Left lobe of liver (tissue), 2 donors: ENCODE measurements around the gene PTCRA. TPM values are rescaled to one million over a fixed set of nuclear protein-coding genes. Genes with fewer than 3 reads are reported as not detected.
"Not testable (repeated sequence)": the region's sequence is repeated elsewhere in the genome, so short reads cannot be mapped to it uniquely, and the experiment has no call there.

Experiments
- ATAC-seq: fragments of 200-7000 bp; cut with Tn5 transposase; one replicate; pipeline ENCODE4 v1.9.1; 2020; ENCODE audit warnings: mild to moderate bottlenecking, moderate library complexity
- DNase-seq: peaks from one replicate; pipeline ENCODE4 v3.0.0-alpha.2; 2020; ENCODE audit warnings: low spot score
- total RNA-seq: library from RNA; stranded (reverse); gene quantifications from one replicate; pipeline ENCODE4 v1.2.1, GENCODE V29; 2021
- donor health status: DM: no; HTN: no; CAD: no; lungs with moderate emphysema.
- donor health status: DM: no; HTN: yes; CAD: no.

The PTCRA gene
- not detected for total RNA-seq

GRCh38 chr6:42915732-42916131 is at the start of gene PTCRA:
Gene PTCRA, plus strand, starts transcription at chr6:42916053. Its CDS starts 17 bp downstream, at chr6:42916070.
- no peak for DNase-seq

GRCh38 chr6:42870145-42870936 is 45.5 kb upstream of the PTCRA start:
- ATAC-seq (no peak), DNase-seq (no peak)

More at GRCh38 chr6:42915732-42916131, at the start of gene PTCRA:
- no peak for ATAC-seq

- DNase-seq (no peak), ATAC-seq (no peak)
These were observed 44.1 kb upstream of the PTCRA start for GRCh38 chr6:42871711-42872110.

GRCh38 chr6:42873313-42873712 is 42.5 kb upstream of the PTCRA start:
- no peak for DNase-seq
- no peak for ATAC-seq

- peak; percentile 38 for ATAC-seq
- no peak for DNase-seq
These were observed 38.2 kb upstream of the PTCRA start for GRCh38 chr6:42877695-42878094.

- ATAC-seq (peak; percentile 92), DNase-seq (peak; percentile 89)
These were observed 36.2 kb upstream of the PTCRA start, which contains the start of gene RPL7L1 for GRCh38 chr6:42879372-42880239. Gene RPL7L1, plus strand, starts transcription at chr6:42879616. Its CDS starts 295 bp downstream, at chr6:42879911.

- DNase-seq, ATAC-seq: not testable (repeated sequence)
These were observed 35.5 kb upstream of the PTCRA start for GRCh38 chr6:42880240-42880817.

GRCh38 chr6:42880871-42881270 is 35.0 kb upstream of the PTCRA start:
- not testable (repeated sequence) for DNase-seq, ATAC-seq

- ATAC-seq, result no peak
- no peak for DNase-seq
These were observed 30.2 kb upstream of the PTCRA start for GRCh38 chr6:42885702-42886101.

- DNase-seq, ATAC-seq: not testable (repeated sequence)
These were observed 27.7 kb upstream of the PTCRA start for GRCh38 chr6:42888201-42888600.

- DNase-seq (no peak), ATAC-seq (no peak)
These were observed 26.0 kb upstream of the PTCRA start for GRCh38 chr6:42889815-42890214.

GRCh38 chr6:42890311-42891198 is 25.3 kb upstream of the PTCRA start:
- peak; percentile 98 for ATAC-seq
- DNase-seq, result peak; percentile 95

- ATAC-seq (no peak), DNase-seq (no peak)
These were observed 24.6 kb upstream of the PTCRA start for GRCh38 chr6:42891199-42891722.

GRCh38 chr6:42894041-42894828 is 21.6 kb upstream of the PTCRA start:
- DNase-seq, ATAC-seq: not testable (repeated sequence)

GRCh38 chr6:42896178-42896719 is 19.6 kb upstream of the PTCRA start:
- ATAC-seq (no peak), DNase-seq (no peak)

GRCh38 chr6:42898891-42899361 is 16.9 kb upstream of the PTCRA start:
- DNase-seq (peak; percentile 68), ATAC-seq (no peak)

- ATAC-seq (no peak), DNase-seq (no peak)
These were observed 16.0 kb upstream of the PTCRA start for GRCh38 chr6:42899871-42900270.

GRCh38 chr6:42901538-42901957 is 14.3 kb upstream of the PTCRA start:
- peak; percentile 100 for ATAC-seq
- peak; percentile 87 for DNase-seq
